Mucosa of descending colon (tissue), 3 donors: Measurements from ENCODE around the gene KCNG1. TPM values are rescaled to one million over a fixed set of nuclear protein-coding genes. Genes with fewer than 3 reads are reported as not detected.

Experiments
- ATAC-seq: fragments of 200-7000 bp; cut with Tn5 transposase; one replicate; pipeline ENCODE4 v1.9.1; 2020; ENCODE audit warnings: mild to moderate bottlenecking, moderate library complexity
- DNase-seq, 3 donors: peaks; one replicate each; pipeline ENCODE4 v3.0.0-alpha.2; 2020
- H3K36me3 ChIP-seq: fragments of 200-600 bp; one replicate; pipeline ENCODE4 v1.8.0; 2021; ENCODE audit warnings: low read depth, mild to moderate bottlenecking
- H3K4me1 ChIP-seq: fragments of 200-600 bp; one replicate; pipeline ENCODE4 v1.8.0; 2021; ENCODE audit warnings: low read depth, mild to moderate bottlenecking
- H3K4me3 ChIP-seq: fragments of 200-600 bp; one replicate; pipeline ENCODE4 v1.8.0; 2021; ENCODE audit warnings: mild to moderate bottlenecking
- H3K9me3 ChIP-seq: fragments of 200-600 bp; one replicate; pipeline ENCODE4 v1.8.0; 2021; ENCODE audit warnings: mild to moderate bottlenecking
- CTCF ChIP-seq: fragments of 200-600 bp; IDR thresholded peaks from one replicate; pipeline ENCODE4 v1.8.0; 2022; ENCODE audit warnings: antibody characterized with exemption, mild to moderate bottlenecking
- intact Hi-C, 2 donors: fragments of 100-400 bp; cut with DNase I in 1 of 2; cut with micrococcal nuclease in 1 of 2; formaldehyde crosslinking; loops; one replicate each; pipeline versions ENCODE4 v1.11.0 to v1.11.1; 2022; cut with DNase I, micrococcal nuclease
- long read RNA-seq, 2 donors: library from polyadenylated mRNA; unstranded; transcript quantifications; one replicate each; pipeline ENCODE4 v2.0.0, GENCODE V29; 2019 to 2021
- total RNA-seq, 3 donors: library from RNA; stranded (reverse); fragmentation: NEBNext Ultra II Directional in 2 of 3; extraction: Animal tissue kit (Norgen Biotek cat#: 25700) in 2 of 3; gene quantifications; one replicate each; pipeline versions ENCODE4 v1.2.1 to v1.2.4, GENCODE V29; 2021 to 2023
- donor health status: DM: no; HTN: no; CAD: no; lungs with moderate emphysema.
- donor health status: DM: no; HTN: no; CAD: no.
- donor health status: DM: no; HTN: yes; CAD: no.

KCNG1 gene
- total RNA-seq: 10 to 100 TPM in 1 of 3 donors, 1 to 10 TPM in 2; 6.3 to 16.9 (median 7.2) TPM
- long read RNA-seq, donor 1, transcript KCNG1-201 (3 exons, 2,211 nt): major isoform, 21 of 43 reads
- long read RNA-seq, donor 1, partial matches to known transcripts: 1 of 43 reads
- long read RNA-seq, donor 1, other reads (novel, unspliced or antisense): 21 of 43 reads
- long read RNA-seq, donor 2: 0 reads

- intact Hi-C loops: no loop called here
- TF ChIP-seq CTCF: no peak
Measured at GRCh38 chr20:51022803-51023616, at the start of gene KCNG1. Gene KCNG1 (minus strand): TSS chr20:51023107. CDS start chr20:51010338, 12,769 bp downstream.

GRCh38 chr20:51070621-51071020 lies 47.7 kb upstream of the KCNG1 start:
- Histone ChIP-seq H3K36me3 (no peaks in the 10 kb centered on the region), H3K9me3 (no peaks in the 10 kb centered on the region), H3K4me3 (no peak overlapping the region), H3K4me1 (no peaks in the 10 kb centered on the region)
- intact Hi-C loops: no loop called here
- ATAC-seq (no peak), DNase-seq (no peak)
- TF ChIP-seq CTCF: no peak

More at GRCh38 chr20:51022803-51023616, at the start of gene KCNG1:
- Histone ChIP-seq H3K36me3 (no peaks in the 10 kb centered on the region), H3K4me1 (peaks cover 3% of the 10 kb centered on the region), H3K4me3 (no peak within 1 kb of the TSS), H3K9me3 (no peaks in the 10 kb centered on the region)
- DNase-seq: peak; percentile 79 to 87 (median 81)
- peak; percentile 98 for ATAC-seq

- DNase-seq (no peak), ATAC-seq (no peak)
- Histone ChIP-seq H3K9me3 (no peaks in the 10 kb centered on the region), H3K36me3 (no peaks in the 10 kb centered on the region), H3K4me3 (no peak overlapping the region), H3K4me1 (no peaks in the 10 kb centered on the region)
- no peak for TF ChIP-seq CTCF
- intact Hi-C loops: no loop called here
Measured at GRCh38 chr20:51067792-51068191, 44.9 kb upstream of the KCNG1 start.

GRCh38 chr20:51065615-51066014 lies 42.7 kb upstream of the KCNG1 start:
- TF ChIP-seq CTCF: no peak
- no peaks in the 10 kb centered on the region for H3K36me3 ChIP-seq
- DNase-seq (no peak), ATAC-seq (no peak)
- intact Hi-C loops: no loop called here
- no peaks in the 10 kb centered on the region for H3K4me1 ChIP-seq
- H3K4me3 ChIP-seq: no peak overlapping the region
- H3K9me3 ChIP-seq: no peaks in the 10 kb centered on the region

GRCh38 chr20:51064137-51064536 lies 41.2 kb upstream of the KCNG1 start:
- H3K4me3 ChIP-seq: no peak overlapping the region
- H3K4me1 ChIP-seq: no peaks in the 10 kb centered on the region
- ATAC-seq (no peak), DNase-seq (no peak)
- H3K36me3 ChIP-seq: no peaks in the 10 kb centered on the region
- intact Hi-C loops: no loop called here
- no peak for TF ChIP-seq CTCF
- no peaks in the 10 kb centered on the region for H3K9me3 ChIP-seq
